Adrenal gland (tissue), 12 donors: ENCODE measurements around the gene PFKFB1. TPM values are rescaled to one million over a fixed set of nuclear protein-coding genes. Genes with fewer than 3 reads are reported as not detected.

Experiments used
- DNase-seq, 7 donors: peaks; one replicate each; pipeline ENCODE4 v3.0.0-alpha.2; 2019 to 2020
- H3K27ac ChIP-seq, 5 donors: fragments of 200-600 bp; sonication (generic) in 4 of 5; 1 replicate in 3 of 5; 2 replicates in 2 of 5; pipeline versions ENCODE4 v1.5.1 to v1.8.0; 2016 to 2020; ENCODE audit warnings: mild to moderate bottlenecking in 1 of 5
- H3K27me3 ChIP-seq: fragments of 200-600 bp; 2 replicates; pipeline ENCODE4 v1.8.0; 2021
- H3K36me3 ChIP-seq, 2 donors: fragments of 200-600 bp; replicated peaks in 1 of 2; 1 replicate in 1 of 2; 2 replicates in 1 of 2; pipeline versions ENCODE4 v1.5.1 to v1.8.0; 2018 to 2022
- H3K4me1 ChIP-seq, 2 donors: fragments of 200-600 bp; replicated peaks in 1 of 2; 1 replicate in 1 of 2; 2 replicates in 1 of 2; pipeline versions ENCODE4 v1.5.1 to v1.8.0; 2018 to 2021
- H3K4me3 ChIP-seq, 4 donors: fragments of 200-600 bp; sonication (generic) in 3 of 4; one replicate each; pipeline ENCODE4 v1.5.1; 2016 to 2018
- H3K9me3 ChIP-seq, 3 donors: fragments of 200-600 bp; sonication (generic) in 1 of 3; replicated peaks in 1 of 3; 1 replicate in 2 of 3; 2 replicates in 1 of 3; pipeline versions ENCODE4 v1.5.1 to v1.8.0; 2016 to 2021
- POLR2A ChIP-seq, 2 donors: fragments of 450-650 bp; IDR thresholded peaks; one replicate each; pipeline ENCODE4 v1.6.1; 2017; ENCODE audit warnings: antibody characterized with exemption in 2 of 2, mild to moderate bottlenecking in 2 of 2, moderate library complexity in 1 of 2
- WGBS, 4 donors: extraction: QIAGEN DNeasy Blood & Tissue Kit in 2 of 4; methylation state at CpG; one replicate each; pipeline versions ENCODE4 v1.1.5 to v1.1.7; 2013 to 2017; 5-methylcytosine and 5-hydroxymethylcytosine counted together
- intact Hi-C, 2 donors: fragments of 100-400 bp; cut with DNase I; formaldehyde crosslinking; loops; one replicate each; pipeline versions ENCODE4 v1.14.1 to v1.15.0; 2022 to 2023
- polyA plus RNA-seq, 3 donors: library from polyadenylated mRNA; stranded (reverse); fragments of 200-250 nt in 2 of 3; fragments of 350-450 nt in 1 of 3; fragmentation: Illumina TruSeq in 1 of 3; extraction: RNeasy Lipid Tissue Mini Kit (QIAGEN cat#74804) in 1 of 3; gene quantifications; one replicate each; pipeline ENCODE4 v1.2.3, GENCODE V29; 2013 to 2014
- total RNA-seq, 9 donors: library from RNA; depleted of rRNA in 4 of 9; stranded (reverse); fragments of >200 nt in 4 of 9; fragments of 120-200 nt in 1 of 9; fragmentation: NEBNext Ultra II Directional in 1 of 9; extraction: Animal tissue kit (Norgen Biotek cat#: 25700) in 1 of 9; gene quantifications; one replicate each; pipeline versions ENCODE4 v1.1.0 to v1.2.4, GENCODE V29; 2013 to 2023
- TF ChIP-seq, protein P1 (sequence below), 6 experiments: fragments of 450-650 bp in 4 of 6; fragments of 200-600 bp in 2 of 6; sonication (generic) in 1 of 6; IDR thresholded peaks; 1 replicate in 5 of 6; 2 replicates in 1 of 6; pipeline versions ENCODE4 v1.5.1 to v1.8.0; 2016 to 2021; ENCODE audit warnings: antibody characterized with exemption in 6 of 6, mild to moderate bottlenecking in 2 of 6, moderate library complexity in 1 of 6
- donor health status: healthy with polysubstance abuse.
- donor health status: Bipolar disorder and iron deficiency.
- donor health status: DM: yes; HTN: yes; CAD: no.
- donor health status: DM: no; HTN: no; CAD: no.
- donor health status: DM: no; HTN: no; CAD: no.
- donor health status: DM: yes; HTN: yes; CAD: no.

PFKFB1 gene
- total and polyA plus RNA-seq, 12 donors = 0.25 to 4.1 (median 0.41) TPM; not detected in 3

DNA sequence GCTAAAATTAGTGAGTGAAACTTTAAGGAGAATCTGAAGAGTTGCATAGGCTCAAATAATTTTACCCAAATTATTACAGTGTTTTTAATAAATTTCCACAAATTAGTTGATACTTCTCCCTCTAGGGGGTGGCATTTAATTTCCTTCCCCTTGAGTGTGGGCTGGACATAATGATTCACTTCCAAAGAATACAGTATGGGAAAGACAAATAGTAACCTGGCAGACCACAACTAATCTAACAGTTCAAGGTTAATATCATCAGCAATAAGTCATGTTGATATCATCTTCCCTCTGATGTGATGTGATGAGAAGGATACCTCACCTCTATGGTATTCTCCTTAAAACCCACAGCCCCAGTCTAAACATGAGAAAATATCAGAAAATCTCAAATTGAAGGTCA, 15.5 kb downstream of the PFKFB1 start:
- intact Hi-C loops = no loop called here
- H3K36me3 ChIP-seq = no peaks in the 10 kb centered on the region
- H3K4me3 ChIP-seq = no peak overlapping the region
- TF ChIP-seq POLR2A (IDR thresholded peaks at IDR 0.05) = no peak
- TF ChIP-seq, protein P1, sequence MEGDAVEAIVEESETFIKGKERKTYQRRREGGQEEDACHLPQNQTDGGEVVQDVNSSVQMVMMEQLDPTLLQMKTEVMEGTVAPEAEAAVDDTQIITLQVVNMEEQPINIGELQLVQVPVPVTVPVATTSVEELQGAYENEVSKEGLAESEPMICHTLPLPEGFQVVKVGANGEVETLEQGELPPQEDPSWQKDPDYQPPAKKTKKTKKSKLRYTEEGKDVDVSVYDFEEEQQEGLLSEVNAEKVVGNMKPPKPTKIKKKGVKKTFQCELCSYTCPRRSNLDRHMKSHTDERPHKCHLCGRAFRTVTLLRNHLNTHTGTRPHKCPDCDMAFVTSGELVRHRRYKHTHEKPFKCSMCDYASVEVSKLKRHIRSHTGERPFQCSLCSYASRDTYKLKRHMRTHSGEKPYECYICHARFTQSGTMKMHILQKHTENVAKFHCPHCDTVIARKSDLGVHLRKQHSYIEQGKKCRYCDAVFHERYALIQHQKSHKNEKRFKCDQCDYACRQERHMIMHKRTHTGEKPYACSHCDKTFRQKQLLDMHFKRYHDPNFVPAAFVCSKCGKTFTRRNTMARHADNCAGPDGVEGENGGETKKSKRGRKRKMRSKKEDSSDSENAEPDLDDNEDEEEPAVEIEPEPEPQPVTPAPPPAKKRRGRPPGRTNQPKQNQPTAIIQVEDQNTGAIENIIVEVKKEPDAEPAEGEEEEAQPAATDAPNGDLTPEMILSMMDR (IDR thresholded peaks at IDR 0.05) = no peak
- no peak overlapping the region for H3K27ac ChIP-seq
- peaks cover 8% of the 10 kb centered on the region for H3K27me3 ChIP-seq
- no peaks in the 10 kb centered on the region for H3K9me3 ChIP-seq
- H3K4me1 ChIP-seq = no peaks in the 10 kb centered on the region
- DNase-seq = no peak

DNA sequence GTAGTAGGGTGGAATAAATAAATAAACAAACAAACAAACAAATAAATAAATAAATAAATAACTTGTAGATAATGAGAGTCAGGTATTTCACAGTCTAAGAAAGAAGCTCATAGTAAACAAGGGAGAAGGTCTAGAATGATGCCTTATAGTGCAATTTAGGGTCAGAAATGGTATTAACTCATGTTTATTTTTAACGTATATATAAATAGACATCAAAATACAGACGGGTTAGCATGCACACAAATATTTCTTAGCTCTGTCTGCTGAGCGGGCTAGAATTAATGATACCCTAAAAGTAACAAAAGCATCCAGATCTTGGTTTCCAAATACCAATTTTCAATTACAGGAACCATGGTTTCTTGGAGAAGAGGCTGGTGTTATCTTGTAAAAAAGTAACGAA, 16.6 kb downstream of the PFKFB1 start:
- TF ChIP-seq POLR2A (IDR thresholded peaks at IDR 0.05) = no peak
- TF ChIP-seq, protein P1 (IDR thresholded peaks at IDR 0.05) = no peak
- no peak overlapping the region for H3K27ac ChIP-seq
- 64 to 75% (median 71%) methylated on average over 4 of the region's 4 CpGs for WGBS, 4 donors
- H3K36me3 ChIP-seq = no peaks in the 10 kb centered on the region
- no peak for DNase-seq
- H3K27me3 ChIP-seq = peaks cover 8% of the 10 kb centered on the region
- intact Hi-C loops = no loop called here
- H3K4me3 ChIP-seq = no peak overlapping the region
- H3K4me1 ChIP-seq = no peaks in the 10 kb centered on the region
- H3K9me3 ChIP-seq = no peaks in the 10 kb centered on the region

DNA sequence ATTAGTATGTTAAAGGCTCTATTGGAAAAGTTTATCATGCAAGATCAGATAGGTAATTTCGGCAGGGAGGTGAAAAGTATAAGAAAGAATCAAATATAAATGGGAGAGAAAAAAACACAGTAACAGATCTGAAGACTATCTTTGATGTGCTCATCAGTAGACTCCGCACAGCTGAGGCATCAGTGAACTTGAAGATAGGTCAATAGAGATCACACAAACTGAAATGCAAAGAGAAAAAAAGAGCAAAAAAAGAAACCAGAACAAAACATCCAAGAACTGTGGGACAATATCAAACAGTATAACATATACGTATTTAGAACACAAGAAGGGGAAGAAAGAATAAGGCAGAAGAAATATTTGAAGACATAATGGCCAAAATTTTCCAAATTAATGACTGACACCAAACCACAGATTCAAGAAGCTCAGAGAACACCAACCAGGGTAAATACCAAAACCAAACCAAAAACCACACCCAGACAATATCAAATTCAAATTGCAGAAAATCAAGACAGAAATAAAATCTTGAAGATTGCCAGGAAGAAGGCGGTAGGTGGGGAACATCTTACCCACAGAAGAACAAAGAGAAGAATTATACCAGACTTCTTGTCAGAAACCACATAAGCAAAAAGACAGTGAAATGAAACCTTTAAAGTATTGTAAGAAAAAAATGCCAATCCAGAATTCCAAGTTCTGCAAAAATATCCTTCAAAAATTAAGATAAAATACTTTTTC, 29.1 kb downstream of the PFKFB1 start:
- DNase-seq = no peak
- WGBS, 4 donors = 73 to 85% (median 75%) methylated on average over 4 of the region's 4 CpGs
- H3K4me1 ChIP-seq = no peaks in the 10 kb centered on the region

DNA sequence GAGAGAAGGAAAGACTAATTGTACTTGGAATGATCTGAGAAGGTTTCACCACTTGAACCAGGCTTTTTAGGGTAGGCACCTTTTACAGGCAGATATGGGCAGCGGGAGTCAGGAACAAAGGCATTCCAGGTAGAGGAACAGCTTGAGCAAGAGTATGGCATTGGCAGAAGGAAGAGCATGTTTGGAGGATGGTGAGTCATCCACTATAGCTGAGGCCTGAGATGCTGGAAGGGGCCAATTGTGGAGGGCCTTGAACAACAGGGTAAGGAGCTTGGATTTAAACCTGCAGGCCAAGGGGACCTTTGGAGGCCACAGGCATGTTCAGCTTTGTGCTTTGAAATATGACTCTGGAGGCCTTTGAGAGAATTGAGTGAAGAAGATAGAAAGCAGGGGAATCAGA, 32.2 kb downstream of the PFKFB1 start:
- Histone ChIP-seq H3K4me1 (no peaks in the 10 kb centered on the region), H3K4me3 (no peak overlapping the region), H3K27me3 (peaks cover 8% of the 10 kb centered on the region), H3K9me3 (no peaks in the 10 kb centered on the region), H3K27ac (no peak overlapping the region), H3K36me3 (no peaks in the 10 kb centered on the region)
- intact Hi-C loops = no loop called here
- no peak for DNase-seq
- 75 to 100% (median 95%) methylated on average over 1 of the region's 1 CpG for WGBS, 4 donors
- TF ChIP-seq POLR2A (IDR thresholded peaks at IDR 0.05) = no peak
- TF ChIP-seq, protein P1 (IDR thresholded peaks at IDR 0.05) = no peak

More for the DNA sequence above, 29.1 kb downstream of the PFKFB1 start:
- TF ChIP-seq, protein P1 (IDR thresholded peaks at IDR 0.05) = no peak
- TF ChIP-seq POLR2A (IDR thresholded peaks at IDR 0.05) = no peak
- intact Hi-C loops = no loop called here
- Histone ChIP-seq H3K27me3 (no peaks in the 10 kb centered on the region), H3K9me3 (no peaks in the 10 kb centered on the region), H3K36me3 (no peaks in the 10 kb centered on the region), H3K27ac (no peak overlapping the region), H3K4me3 (no peak overlapping the region)
